ENCODE data around the gene ZCWPW1. TPM values are rescaled to one million over a fixed set of nuclear protein-coding genes. Genes with fewer than 3 reads are reported as not detected.
A peak's percentile ranks its signal among the peaks of the same experiment; 100 is the strongest.

ZCWPW1 gene
- total and polyA plus RNA-seq, 10 of the 15 experiments (the other 5 are each of a cell fraction or from before 2014, with no cell fraction given) = 1.3 to 4.4 (median 3.7) TPM

GRCh38 chr7:100366411-100367250, 61.9 kb downstream of the ZCWPW1 start (continued):
- TF ChIP-seq ZNF592 (IDR thresholded peaks at IDR 0.05) = peak; percentile 7; the same call in 1 of the 2 replicates
- TF ChIP-seq FOS (IDR thresholded peaks at IDR 0.05; ENCODE audit: borderline replicate concordance, extremely low read depth, insufficient read length) = no peak
- TF ChIP-seq RB1 (IDR thresholded peaks at IDR 0.05; ENCODE audit: borderline replicate concordance) = 0 out of 2 replicates have a peak, but pooled peaks have one; percentile 52
- no peak for TF ChIP-seq SUZ12 (IDR thresholded peaks at IDR 0.05; ENCODE audit: unreplicated experiment)
- TF ChIP-seq PML (IDR thresholded peaks at IDR 0.05; ENCODE audit: low read length) = no peak
- TF ChIP-seq, protein P1, sequence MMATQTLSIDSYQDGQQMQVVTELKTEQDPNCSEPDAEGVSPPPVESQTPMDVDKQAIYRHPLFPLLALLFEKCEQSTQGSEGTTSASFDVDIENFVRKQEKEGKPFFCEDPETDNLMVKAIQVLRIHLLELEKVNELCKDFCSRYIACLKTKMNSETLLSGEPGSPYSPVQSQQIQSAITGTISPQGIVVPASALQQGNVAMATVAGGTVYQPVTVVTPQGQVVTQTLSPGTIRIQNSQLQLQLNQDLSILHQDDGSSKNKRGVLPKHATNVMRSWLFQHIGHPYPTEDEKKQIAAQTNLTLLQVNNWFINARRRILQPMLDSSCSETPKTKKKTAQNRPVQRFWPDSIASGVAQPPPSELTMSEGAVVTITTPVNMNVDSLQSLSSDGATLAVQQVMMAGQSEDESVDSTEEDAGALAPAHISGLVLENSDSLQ (IDR thresholded peaks at IDR 0.05) = no peak
- no peak for TF ChIP-seq GABPA (IDR thresholded peaks at IDR 0.05; ENCODE audit: low read depth)
- no peak for TF ChIP-seq SMC3 (IDR thresholded peaks at IDR 0.05; ENCODE audit: borderline replicate concordance, low read length)
- TF ChIP-seq TCF12 (IDR thresholded peaks at IDR 0.05; ENCODE audit: low read depth, low read length) = no peak
- TF ChIP-seq RBBP5 (conservative IDR thresholded peaks at IDR 0.05) = no peak
- no peak for TF ChIP-seq POLR2AphosphoS2 (IDR thresholded peaks at IDR 0.05; ENCODE audit: low read depth, low read length)
- no peak for TF ChIP-seq SUPT20H (IDR thresholded peaks at IDR 0.05; ENCODE audit: borderline replicate concordance, control insufficient read depth, low read depth, low read length)
- TF ChIP-seq BHLHE40 (IDR thresholded peaks at IDR 0.05; ENCODE audit: borderline replicate concordance in 1 of 2, low read depth in 2 of 2, low read length in 1 of 2) = peak in 1 of 2 experiments; percentile 83; a peak in 2 of 4 replicates
- TF ChIP-seq, protein P2, sequence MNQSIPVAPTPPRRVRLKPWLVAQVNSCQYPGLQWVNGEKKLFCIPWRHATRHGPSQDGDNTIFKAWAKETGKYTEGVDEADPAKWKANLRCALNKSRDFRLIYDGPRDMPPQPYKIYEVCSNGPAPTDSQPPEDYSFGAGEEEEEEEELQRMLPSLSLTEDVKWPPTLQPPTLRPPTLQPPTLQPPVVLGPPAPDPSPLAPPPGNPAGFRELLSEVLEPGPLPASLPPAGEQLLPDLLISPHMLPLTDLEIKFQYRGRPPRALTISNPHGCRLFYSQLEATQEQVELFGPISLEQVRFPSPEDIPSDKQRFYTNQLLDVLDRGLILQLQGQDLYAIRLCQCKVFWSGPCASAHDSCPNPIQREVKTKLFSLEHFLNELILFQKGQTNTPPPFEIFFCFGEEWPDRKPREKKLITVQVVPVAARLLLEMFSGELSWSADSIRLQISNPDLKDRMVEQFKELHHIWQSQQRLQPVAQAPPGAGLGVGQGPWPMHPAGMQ (IDR thresholded peaks at IDR 0.05; ENCODE audit: borderline replicate concordance) = no peak
- 0 out of 2 replicates have a peak, but pooled peaks have one; percentile 7 for TF ChIP-seq TCF3 (IDR thresholded peaks at IDR 0.05; ENCODE audit: borderline replicate concordance, insufficient read depth, low read depth, low read length)
- TF ChIP-seq ZBTB33 (IDR thresholded peaks at IDR 0.05) = no peak
- no peak for TF ChIP-seq RCOR1 (conservative IDR thresholded peaks at IDR 0.05; ENCODE audit: low read depth, low read length)
- peak; percentile 81 for TF ChIP-seq CREB1 (IDR thresholded peaks at IDR 0.05; ENCODE audit: low read depth)
- TF ChIP-seq MTA2 (IDR thresholded peaks at IDR 0.05; ENCODE audit: low read depth) = peak; percentile 73; the same call in 1 of the 2 replicates
- no peak for TF ChIP-seq CBX3 (IDR thresholded peaks at IDR 0.05; ENCODE audit: borderline replicate concordance, low read depth)
- TF ChIP-seq KAT2A (conservative IDR thresholded peaks at IDR 0.05; ENCODE audit: control insufficient read depth, low read depth, low read length) = no peak
- TF ChIP-seq CBFB (IDR thresholded peaks at IDR 0.05; ENCODE audit: low read depth) = peak; percentile 65
